NCI-H345 treated with DMSO at 0.1 percent for 48 hours (cell line): Measurements from ENCODE around the gene XKR7.

ENCODE experiments used
- DNase-seq: peaks from one replicate; lab custom pipeline; 2025; ENCODE audit not compliant: unreplicated experiment; lab: John Stamatoyannopoulos, UW

XKR7 gene

GRCh38 chr20:31975874-31976273 lies 7.9 kb downstream of the XKR7 start:
- DNase-seq, result no peak

- DNase-seq, result no peak
Observed at GRCh38 chr20:31977080-31977479, 9.1 kb downstream of the XKR7 start.

- no peak for DNase-seq
Observed at GRCh38 chr20:31979713-31980426, 11.9 kb downstream of the XKR7 start.

GRCh38 chr20:31981784-31982183 lies 13.8 kb downstream of the XKR7 start:
- no peak for DNase-seq

GRCh38 chr20:31984981-31985471 lies 17.1 kb downstream of the XKR7 start:
- DNase-seq, result no peak

- no peak for DNase-seq
Observed at GRCh38 chr20:31987744-31988143, 19.8 kb downstream of the XKR7 start.

GRCh38 chr20:31988430-31989015 lies 20.6 kb downstream of the XKR7 start:
- DNase-seq, result no peak

- no peak for DNase-seq
Observed at GRCh38 chr20:31989030-31989645, 21.2 kb downstream of the XKR7 start.

- no peak for DNase-seq
Observed at GRCh38 chr20:31990641-31991338, 22.8 kb downstream of the XKR7 start.

GRCh38 chr20:31991339-31991705 lies 23.4 kb downstream of the XKR7 start:
- no peak for DNase-seq

- DNase-seq, result no peak
Observed at GRCh38 chr20:31992086-31992485, 24.1 kb downstream of the XKR7 start.

GRCh38 chr20:31996996-31997395 lies 29.0 kb downstream of the XKR7 start:
- no peak for DNase-seq

- DNase-seq, result no peak
Observed at GRCh38 chr20:31998246-31998645, 30.3 kb downstream of the XKR7 start.

- no peak for DNase-seq
Observed at GRCh38 chr20:32003325-32003724, 35.4 kb downstream of the XKR7 start.

- DNase-seq, result no peak
Observed at GRCh38 chr20:32004963-32005362, 37.0 kb downstream of the XKR7 start.

GRCh38 chr20:32006053-32006452 lies 38.1 kb downstream of the XKR7 start:
- DNase-seq, result no peak

GRCh38 chr20:32006841-32007786 lies 39.2 kb downstream of the XKR7 start:
- peak; percentile 72 for DNase-seq

- DNase-seq, result no peak
Observed at GRCh38 chr20:32007787-32008616, 40.1 kb downstream of the XKR7 start.

GRCh38 chr20:32009564-32009963 lies 41.6 kb downstream of the XKR7 start:
- no peak for DNase-seq

- DNase-seq, result no peak
Observed at GRCh38 chr20:32010101-32010500, 42.1 kb downstream of the XKR7 start, which contains the start of gene CCM2L. TSS of gene CCM2L (plus strand) at chr20:32010438. CDS start at chr20:32010455, 17 bp downstream.
